Activated T-helper 1 cell treated with anti-CD3 and anti-CD28 coated beads, Interleukin-2, amount 50 U/mL, for 16 hours (primary cell): ENCODE results near the gene INPP5D.
"Not testable (repeated sequence)": the region's sequence is repeated elsewhere in the genome, so short reads cannot be mapped to it uniquely, and the experiment has no call there.

Experiments used
- DNase-seq, 2 donors: peaks; one replicate each; pipeline ENCODE4 v3.0.0-alpha.2; 2020; ENCODE audit warnings: low read depth in 1 of 2, low spot score in 1 of 2

INPP5D gene

DNA sequence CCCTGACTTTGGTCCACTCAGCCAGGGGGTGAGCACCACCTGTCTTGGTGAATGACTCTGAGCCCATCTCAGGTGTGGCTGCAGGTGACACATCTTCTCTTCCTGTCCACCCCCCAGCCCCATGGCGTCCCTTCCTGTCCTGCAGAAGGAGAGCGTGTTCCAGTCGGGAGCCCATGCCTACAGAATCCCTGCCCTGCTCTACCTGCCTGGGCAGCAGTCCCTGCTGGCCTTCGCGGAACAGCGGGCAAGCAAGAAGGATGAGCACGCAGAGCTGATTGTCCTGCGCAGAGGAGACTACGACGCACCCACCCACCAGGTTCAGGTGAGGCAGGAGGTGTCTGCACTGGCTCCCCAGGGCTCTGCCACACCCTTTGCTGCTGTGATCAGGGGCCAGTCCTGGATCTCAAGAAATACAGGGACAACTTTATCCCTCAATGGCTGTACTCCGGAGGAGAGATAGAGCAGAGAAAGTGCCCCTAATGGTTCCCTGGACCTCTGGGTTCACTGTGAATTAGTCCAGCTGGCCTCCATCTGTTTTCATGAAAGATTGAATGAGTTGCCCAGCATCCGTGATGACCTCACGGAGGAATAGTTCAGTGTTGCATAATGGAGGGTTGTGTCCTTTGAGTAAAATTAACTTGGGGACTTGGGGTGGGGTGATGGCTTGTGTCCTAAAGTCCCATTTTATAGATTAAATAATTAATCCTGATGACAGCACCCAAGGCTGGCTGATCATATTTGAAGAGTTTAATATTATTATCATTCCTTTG is 27.4 kb upstream of the INPP5D start, which contains the start of gene NEU2:
NEU2 (plus strand) TSS at position 122 of the 770 bp plus-strand sequence; CDS start at position 122, 0 bp downstream.
- DNase-seq, result no peak

DNA sequence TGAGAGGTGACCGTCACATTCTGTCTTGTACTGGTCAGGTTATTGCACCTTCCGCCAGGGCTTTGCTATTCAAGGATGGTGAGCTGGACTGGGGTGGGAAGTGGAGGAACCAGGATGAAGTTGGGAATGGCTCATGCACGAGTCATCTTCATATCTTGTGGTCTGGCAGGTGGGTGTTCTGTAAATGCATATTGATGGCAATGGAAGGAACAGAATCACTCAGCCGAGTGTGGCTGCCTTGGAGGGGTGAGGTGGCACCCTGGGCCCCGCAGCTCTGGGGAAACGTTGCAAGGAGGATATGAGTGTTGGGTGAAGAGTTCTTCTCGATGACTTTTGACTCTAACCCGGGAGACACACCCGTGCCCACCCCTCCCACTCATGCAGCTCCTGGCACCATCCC is 26.5 kb upstream of the INPP5D start:
- no peak for DNase-seq

DNA sequence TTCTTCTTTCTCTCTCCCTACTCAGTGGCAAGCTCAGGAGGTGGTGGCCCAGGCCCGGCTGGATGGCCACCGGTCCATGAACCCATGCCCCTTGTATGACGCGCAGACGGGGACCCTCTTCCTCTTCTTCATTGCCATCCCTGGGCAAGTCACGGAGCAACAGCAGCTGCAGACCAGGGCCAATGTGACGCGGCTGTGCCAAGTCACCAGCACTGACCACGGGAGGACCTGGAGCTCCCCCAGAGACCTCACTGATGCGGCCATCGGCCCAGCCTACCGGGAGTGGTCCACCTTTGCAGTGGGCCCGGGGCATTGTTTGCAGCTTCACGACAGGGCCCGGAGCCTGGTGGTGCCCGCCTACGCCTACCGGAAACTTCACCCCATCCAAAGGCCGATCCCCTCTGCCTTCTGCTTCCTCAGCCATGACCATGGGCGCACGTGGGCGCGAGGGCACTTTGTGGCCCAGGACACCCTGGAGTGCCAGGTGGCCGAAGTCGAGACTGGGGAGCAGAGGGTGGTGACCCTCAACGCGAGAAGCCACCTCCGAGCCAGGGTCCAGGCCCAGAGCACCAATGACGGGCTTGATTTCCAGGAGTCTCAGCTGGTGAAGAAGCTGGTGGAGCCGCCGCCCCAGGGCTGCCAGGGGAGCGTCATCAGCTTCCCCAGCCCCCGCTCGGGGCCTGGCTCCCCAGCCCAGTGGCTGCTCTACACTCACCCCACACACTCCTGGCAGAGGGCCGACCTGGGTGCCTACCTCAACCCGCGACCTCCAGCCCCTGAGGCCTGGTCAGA is 25.9 kb upstream of the INPP5D start:
- no peak for DNase-seq

DNA sequence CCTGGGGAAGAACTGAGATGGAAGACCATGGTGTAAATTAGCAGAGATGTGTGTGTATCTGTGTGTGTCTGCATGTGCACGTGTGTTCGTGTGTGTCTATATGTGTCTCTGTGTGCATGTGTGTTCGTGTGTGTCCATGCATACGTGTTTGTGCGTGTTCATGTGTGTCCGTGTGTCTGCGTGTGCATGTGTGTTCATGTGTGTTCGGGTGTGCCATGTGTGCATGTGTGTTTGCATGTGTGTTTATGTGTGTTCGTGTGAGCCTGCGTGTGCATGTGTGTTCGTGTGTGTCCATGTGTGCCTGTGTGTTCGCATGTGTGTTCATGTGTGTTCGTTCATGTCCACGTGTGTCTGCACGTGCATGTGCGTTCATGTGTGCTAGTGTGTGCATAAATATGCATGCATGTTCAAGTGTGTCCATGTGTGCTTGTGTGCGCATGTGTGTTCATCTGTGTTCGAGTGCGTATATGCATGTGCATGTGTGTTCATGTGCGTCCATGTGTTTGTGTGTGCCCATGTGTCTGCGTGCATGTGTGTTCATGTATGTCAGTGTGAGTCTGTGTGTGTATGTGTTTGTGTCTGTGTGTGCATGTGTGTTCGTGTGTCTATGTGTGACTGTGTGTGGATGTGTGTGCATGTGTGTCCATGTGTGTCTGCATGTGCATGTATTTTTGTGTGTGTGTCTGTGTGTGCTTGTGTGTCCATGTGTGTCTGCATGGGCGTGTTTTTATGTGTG is 24.5 kb upstream of the INPP5D start:
- DNase-seq, result no peak

DNA sequence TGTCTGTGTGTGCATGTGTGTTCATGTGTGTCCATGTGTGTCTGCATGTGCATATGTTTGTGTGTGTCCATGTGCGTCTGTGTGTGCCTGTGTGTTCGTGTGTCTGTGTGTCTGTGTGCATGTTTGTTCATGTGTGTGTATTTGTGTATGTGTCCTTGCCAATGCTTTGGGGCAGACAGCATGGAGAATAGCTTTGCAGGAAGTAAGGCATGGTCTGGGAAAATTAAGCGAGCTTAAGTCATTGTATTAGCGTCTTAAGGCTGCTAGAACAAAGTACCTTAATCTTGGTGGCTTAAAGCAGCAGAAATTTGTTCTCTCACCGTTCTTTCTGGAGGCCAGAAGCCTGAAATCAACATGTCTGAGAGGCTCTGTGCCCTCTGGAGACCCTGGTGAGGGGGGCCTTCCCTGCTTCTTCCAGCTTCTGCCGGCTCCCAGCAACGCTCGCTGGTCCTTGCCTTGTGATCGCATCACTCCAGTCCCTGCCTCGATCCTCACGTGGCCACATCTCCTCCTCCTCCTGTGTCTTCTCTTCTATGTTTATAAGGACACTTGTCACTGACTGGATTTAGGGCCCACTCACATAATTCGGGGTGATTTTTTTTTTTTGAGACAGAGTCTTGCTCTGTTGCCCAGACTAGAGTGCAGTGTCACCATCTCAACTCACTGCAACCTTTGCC is 23.8 kb upstream of the INPP5D start:
- DNase-seq, result no peak

DNA sequence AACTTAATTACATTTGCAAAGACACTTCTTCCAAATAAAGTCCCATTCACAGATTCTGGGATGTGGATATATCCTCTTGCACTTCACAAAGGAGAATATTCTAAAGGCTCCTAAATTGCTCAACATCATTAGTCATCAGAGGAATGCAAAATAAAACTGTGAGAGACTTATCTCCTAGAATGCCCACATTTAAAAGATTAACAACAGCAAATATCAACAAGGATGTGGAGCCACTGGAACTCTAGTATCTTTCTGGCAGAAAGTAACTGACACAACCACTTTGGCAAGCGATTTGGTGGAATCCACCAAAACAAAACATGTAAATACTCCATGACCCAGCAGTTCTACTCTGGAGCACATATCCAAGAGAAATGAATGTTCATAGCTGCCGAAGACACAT is 23.1 kb upstream of the INPP5D start:
- no peak for DNase-seq

DNA sequence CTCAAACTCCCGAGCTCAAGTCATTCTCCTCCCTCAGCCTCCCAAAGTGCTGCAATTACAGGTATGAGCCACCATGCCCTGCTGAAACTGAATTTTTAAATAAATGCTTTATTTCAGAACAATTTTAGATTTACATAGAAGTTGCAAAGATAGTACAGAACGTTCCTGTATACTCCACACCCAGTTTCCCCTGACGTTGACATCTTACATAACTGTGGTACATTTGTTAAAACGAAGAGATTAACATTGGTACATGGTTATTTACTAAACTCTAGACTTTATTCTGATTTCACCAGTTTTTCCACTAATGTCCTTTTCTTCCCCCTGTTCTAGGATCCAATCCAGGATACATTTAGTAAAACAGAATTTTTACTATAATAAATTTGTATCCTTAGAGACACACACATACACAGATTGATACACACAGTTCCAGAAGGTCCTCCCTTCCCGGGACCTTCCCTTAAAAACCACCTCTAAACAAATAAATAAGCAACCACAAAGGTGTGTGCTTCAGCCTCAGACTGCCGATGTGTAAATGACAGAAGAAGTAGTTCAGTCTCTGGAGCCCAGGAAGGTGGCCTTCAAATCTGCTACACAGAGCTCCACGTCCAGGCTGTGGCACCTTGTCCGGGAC is 20.8 kb upstream of the INPP5D start:
- DNase-seq, result no peak

DNA sequence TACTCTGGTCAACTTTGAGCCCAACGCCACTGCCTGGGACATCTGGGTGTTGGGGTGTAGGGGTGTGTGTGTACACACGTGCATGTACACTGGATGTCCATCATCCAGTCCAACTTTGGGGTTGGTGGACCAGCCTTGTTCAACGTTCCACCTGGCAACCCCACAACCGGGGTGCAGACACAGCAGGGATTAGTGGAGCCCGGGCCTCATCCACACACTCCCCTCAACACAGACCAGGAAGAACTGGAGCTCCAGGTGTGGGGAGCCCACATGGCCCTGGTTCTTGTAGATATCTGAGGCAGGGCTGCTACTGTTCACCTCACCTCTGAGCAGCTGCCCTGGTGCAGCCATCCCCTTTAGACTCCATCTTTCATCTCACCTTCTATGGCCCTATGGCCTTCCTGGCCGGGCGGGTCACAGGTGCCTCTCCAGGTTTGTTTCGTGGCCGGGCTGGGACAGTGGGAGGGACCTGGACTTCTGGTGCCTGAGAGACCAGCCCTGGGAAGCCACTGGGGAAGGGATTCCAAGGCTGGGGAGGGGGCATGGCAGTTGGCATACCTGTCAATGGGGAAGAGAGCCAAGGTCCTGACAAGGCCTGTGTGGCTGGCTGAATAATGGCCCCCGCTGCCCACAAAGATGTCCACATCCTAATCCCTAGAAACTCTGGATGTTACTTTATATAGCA is 20.2 kb upstream of the INPP5D start:
- no peak for DNase-seq

DNA sequence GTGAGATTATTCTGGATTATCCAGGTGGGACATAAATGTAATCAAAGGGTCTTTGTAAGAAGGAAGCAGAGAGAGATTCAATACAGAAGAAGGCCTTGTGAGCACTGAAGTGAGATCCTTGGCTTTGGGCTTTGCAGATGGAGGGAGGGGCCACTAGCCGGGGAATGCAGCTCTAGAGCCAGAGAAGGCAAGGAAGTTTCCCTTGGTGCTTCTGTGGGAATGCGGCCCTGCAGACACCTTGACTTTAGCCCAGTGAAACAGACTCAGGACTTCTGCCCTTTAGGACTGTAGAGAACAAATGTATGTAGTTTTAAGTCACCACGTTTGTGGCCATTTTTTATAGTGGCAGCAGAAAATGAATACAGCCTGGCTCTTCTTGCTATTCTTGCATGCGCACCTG is 19.6 kb upstream of the INPP5D start:
- DNase-seq, result no peak

DNA sequence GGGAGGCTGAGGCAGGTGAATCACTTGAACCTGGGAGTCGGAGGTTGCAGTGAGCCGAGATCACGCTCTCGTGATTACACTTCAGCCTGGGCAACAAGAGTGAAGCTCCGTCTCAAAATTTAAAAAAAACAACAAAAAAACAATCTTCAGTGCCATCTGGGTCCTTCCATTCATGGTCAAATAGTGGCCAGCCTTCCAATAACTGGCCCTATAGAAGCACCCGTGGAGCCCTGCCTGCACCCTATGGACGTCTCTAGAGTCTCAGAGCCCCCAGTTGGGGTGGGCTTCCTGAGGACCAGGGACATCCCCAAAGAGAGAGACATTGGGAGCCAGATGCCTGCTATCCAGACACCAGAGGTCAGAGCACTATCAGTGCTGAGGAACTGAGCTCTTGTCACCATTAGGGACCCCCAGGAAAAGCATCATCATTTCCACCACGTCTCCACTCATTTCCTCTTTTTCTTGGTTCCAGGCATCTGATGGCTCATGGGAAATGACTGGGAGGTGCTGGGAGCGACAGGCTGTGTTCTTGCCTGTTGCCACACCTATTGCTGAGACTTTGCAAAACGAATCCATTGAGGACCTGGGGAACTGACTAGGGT is 18.3 kb upstream of the INPP5D start:
- DNase-seq, result no peak

DNA sequence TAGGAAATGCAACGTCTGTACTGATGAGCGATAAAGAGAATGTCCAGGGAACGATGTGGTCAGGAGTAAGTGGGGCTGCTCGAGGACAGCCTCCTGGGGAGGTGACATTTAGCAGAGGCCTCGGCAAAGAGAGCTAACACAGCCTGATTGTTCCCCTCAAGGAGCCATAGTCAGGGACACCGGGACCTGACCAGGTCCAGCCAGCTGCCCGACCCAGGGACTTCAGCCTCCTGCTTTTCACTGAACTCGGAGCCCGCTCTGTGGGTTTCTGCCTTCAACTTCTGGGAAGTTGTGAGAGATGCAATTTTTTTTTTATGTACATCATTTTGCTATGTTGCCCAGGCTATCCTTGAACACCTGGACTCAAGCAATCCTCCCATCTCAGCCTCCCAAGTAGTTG is 17.6 kb upstream of the INPP5D start:
- DNase-seq, result no peak

DNA sequence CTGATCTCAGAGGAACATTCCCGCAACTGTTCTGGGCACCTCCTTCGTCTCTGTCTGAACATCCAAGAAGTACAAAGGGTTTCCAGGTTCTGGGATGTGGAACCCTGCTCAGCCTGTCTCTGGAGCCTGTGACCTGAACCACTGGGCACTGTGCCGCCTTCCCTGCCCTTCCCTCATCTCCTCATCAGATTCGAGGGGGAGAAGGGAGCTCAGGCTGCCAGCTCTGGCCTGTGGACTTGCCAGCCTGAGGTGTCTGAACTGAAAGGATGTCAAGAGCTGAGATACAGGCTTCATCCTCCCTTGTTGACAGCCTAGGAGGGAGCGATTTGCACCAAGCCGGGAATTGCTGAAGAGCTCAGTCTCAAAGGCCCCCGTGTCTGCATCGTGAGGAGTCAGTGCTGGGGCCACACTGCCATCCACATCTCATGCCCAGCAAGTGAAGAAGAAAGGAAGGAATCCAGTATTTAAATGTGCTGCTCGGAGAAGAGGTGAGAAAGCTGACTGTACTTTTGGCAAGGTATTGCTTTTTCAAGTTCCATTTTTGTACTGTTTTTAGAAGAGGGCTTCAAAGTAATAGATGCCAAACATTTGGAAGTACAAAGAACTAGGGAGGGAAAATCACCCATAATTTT is 15.1 kb upstream of the INPP5D start:
- no peak for DNase-seq

DNA sequence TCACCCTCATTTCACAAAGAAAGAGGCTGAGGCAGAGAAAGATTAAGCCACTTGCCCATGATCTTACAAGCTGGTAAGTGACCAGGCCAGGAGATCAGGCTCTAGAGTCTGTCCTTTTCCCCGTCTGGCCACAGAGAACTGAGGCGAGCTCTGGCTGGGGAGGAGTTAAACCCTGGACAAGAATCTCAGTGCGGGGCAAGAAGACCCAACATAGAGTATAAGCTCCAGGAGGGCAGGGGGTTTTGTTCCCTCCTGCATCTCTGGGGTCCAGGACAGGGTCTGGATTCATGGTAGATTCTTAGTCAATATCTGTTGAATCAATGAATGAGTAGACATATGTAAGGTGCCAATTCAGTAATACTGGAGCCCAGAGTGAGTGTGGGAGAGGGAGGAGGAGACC is 12.9 kb upstream of the INPP5D start:
- DNase-seq, result no peak

DNA sequence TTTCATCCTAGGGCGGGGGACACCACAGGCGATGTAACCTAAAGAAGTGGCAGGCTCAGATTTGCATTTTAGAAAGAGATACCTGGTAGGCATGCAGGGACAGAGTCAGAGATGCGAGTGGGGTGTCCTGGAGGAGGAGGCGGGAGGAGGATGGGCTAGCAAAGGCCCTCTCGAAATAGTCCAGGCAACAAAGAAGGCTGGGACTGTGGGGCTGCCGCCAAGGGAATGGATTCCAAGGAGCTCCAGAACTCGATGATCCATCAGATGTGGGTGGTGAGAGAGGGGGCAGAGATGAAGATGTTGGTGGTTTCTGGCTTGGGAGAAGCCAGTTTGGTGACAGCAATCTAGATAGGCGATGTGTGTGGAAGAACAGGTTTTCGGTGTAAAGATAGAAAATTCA is 12.5 kb upstream of the INPP5D start:
- DNase-seq, result no peak

DNA sequence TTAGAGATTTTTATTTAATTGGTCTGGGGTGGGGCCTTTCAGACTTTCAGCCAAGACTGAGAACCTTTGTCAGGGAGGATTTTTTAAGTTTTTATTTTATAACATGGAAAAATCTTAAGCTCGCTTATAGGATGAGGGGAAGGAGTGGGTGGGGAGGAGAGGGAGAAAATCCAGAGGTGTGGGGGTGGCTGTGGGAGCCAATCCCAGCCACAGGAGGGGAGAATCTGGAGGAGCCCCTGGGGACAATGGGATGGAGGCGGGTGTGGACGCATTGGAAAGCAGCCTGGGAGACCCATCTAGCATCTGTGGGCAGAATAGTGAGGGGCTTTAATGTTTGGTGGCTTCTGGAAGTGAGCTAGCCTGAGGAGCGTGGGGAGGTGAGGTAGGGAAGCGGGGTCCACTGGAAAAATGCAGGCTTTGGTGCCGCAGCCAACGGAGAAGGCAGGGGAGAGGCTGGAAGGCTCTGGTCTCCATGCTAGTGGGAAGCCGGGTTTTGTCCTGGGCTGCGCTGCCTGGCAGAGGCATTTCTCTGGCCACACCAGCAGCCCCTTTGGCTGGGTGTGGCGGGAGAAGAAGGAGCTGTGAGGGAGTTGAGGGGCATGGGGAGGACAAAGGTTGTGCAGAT is 11.5 kb upstream of the INPP5D start:
- no peak for DNase-seq

DNA sequence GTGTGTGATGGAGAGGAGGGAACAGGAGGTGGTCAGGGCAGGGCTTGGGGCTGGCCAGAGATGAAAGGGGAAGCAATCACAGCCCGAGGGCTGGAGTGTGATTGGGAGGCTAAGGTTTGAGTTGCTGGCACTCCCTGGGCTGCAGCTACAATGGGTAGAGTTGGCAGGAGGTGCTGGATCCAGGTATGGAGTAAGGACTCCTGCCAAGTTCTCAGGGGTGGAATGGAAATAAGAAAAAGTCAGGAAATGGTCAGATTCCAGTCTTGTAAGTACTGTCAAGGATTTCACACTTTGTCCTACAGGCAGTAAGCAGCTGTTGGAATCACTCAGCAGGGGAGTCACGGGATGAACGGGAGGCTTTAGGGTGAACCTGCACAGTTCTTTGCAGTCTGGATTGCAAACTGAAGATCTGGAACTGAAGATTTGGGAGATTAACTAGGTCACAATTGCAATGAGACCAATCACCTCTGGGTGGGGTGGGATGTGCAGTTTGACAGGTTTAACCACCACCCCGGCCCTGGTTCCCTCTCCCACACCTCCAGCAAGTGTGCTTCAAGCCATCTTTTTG is 10.9 kb upstream of the INPP5D start:
- no peak for DNase-seq

DNA sequence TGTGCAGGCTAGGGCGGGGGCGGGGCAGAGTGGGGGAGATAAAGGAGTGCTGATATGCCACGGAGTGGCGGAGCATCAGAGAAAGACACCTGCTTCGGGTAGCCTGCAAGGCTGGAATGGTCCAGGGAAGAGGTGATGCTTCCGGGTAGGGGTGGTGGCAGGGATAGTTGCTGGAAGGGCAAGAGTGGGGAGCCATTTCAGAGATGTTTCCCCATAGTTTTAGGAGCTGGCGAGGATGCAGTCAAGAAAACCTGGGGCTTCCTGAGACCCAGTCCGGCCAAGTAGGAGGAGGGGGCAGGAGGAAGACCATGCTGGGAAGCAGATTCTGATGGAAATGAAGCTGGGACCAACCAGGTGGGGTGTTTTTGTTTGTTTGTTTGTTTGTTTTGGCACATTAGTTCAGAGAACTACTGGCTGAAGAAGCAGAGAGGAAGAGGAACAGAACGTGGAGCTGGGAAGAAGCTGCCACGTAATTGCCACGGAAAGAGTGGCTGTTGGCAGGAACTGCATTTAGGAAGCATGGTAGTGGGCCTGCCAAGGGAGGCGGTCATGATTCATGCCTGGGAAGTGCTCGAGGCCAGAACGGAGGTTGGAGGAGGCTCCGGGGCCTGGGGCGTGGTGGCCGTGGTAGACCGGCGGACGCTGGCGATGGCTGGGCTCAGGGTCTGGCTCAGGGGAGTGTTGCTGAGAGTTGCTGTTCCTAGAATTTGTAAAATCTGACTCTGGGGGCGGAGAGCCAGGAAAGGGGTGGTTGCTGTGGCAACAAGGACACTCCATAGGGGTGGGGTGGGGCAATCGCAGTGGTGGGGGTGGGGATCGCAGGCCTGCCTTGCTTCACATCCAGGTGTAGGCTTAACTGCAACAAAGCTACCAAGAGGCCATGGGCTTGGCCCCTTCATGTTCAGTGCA is 8.6 kb upstream of the INPP5D start:
- no peak for DNase-seq

DNA sequence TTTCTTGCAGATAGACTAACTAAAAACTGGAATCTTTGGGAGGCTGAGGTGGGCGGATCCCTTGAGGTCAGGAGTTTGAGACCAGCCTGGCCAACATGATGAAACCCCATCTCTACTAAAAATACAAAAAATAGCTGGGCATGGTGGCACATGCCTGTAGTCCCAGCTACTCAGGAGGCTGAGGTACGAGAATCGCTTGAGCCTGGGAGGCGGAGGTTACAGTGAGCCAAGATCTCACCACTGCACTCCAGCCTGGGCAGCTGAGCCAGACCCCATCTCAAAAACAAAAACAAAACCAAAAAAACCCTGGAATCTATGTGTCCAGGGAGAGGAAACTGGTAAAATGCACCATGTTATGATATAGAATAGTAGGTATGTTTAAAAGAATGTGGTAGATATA is 7.6 kb upstream of the INPP5D start:
- not testable (repeated sequence) for DNase-seq
